DMS114 treated with DMSO at 0.1 percent for 48 hours (cell line): ENCODE results near the gene UBE2O.
"Not testable (repeated sequence)": the region's sequence is repeated elsewhere in the genome, so short reads cannot be mapped to it uniquely, and the experiment has no call there.

Experiments
- DNase-seq: peaks from one replicate; lab custom pipeline; 2025; ENCODE audit not compliant: unreplicated experiment; lab: John Stamatoyannopoulos, UW

The UBE2O gene

DNA sequence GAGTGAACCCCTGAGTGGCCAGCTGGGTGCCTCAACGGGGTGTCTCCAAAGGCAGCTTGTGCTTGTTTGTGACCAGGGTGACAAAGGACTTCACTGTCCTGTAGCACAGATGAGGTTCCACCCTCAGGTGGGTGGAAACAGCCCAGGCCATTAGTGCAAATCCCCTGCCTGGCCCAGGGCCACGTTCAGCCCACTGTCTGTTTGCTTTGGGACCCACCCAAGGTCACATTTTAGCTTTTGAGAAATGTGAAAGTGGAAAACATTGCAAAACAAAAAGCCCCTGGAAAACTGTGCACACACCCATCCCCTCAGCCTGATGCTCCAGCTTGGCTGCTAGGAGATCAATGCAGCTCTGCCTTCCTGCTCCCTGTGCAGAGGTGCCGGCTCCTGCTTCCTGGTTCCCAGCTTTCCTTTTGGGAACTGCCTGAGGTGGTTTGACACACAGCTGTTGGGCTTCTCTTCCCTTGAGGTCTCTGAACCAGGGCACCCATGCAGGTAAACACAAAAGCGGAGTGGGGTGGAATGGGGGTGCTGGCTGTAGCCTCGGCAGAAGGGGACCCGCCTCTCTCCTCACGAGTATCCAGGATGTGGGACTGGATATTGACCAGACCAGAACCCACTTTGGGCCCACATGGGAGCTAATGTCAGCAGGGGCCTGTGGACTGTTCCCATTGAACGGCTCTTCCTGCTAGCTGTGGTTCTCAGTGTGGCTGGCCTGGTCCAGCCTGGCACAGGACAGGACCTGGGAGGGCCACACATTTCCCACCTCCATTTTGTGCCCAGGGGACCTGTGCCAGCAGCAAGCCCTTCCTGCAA lies 76.4 kb downstream of the UBE2O start:
- DNase-seq = no peak

DNA sequence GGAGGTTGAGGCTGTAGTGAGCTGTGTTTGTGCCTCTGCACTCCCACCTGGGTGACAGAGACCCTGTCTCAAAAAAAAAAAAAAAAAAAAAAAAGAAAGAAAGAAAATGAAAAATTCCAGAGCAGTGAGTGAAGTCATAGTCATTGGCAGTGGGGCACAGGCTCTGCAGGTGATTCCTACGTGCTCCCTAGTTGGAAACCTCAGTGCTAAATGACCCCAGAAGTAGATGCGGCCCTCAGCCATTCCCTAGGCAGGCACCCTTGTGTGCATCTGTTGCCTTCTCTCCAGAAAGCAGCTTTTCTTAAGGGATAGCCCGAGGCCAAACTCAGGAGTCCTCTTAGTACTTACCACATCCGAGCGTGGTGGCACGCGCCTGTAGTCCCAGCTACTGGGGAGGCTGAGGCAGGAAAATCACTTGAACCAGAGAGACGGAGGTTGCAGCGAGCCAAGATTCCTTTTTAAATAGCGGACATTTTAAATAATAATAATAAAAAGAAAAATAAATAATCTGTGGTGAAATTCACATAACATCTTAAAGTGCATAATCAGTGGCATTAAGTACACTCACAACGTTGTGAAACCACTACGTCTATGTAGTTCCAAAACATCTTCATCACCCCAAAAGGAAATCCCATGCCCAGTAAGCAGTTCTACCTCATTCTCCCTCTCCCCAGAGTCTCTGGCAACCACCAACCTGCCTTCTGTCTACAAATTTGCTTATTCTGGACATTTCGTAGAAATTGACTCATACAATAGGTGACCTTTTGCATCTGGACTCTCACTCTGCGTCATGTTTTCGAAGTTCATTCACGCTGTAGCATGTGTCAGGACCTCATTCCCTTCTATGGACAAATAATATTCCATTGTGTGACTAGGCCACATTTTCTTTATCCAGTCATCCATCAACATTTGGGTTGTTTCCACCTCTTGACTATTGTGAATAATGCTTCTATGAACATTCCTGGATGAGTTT lies 81.0 kb downstream of the UBE2O start:
- DNase-seq = no peak

DNA sequence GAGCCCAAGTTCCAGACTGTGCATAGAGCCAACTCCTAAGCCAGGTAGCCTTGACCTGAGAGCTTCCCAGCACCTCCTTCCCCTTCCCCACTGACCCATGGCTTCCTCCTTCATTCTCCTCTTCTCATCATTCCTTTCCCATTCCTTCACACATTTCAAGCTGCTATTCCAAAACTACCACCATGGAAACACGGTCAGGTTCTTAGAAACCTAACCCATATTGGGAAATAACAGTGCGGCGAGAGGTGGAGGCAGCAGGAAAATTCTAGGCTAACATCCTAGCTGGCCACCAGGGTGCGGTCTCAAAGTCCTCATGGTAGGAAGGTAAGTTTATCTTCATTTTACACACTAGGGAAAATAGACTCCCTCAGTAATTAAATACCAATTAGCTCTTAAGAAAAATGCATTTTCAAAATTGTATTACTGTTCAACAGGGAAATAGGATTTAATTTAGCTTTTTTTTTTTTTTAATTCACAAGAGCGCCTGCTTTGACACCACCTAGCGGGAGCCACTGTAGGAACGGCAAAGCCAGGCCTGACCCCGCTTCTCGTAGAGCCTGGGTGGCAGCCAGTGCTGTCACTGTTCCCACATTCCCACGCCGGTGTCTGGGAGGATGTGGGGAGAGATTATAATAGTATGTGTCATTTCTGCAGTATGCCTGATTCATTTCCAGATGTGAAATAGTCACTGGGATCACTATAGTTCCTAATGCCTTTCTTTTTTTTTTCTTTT lies 82.5 kb downstream of the UBE2O start:
- DNase-seq = no peak

DNA sequence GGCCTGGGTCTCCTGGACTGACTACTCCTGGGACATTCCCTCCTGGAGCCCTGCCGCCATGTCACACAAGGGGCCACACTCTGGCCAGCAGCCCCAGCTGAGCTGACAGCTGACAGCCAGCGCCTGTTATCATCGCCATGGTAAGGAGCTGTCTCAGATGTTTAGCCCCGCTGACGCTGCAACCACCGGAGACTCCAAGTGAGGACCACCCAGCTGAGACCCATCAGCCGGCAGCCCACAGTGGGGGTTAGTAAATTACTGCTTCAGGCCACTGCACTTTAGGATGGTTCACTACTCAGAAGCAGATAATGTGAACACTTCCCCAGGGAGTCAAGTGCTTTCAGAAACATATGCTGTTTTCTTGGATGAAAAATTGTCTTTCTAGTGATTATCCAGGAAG lies 83.1 kb downstream of the UBE2O start:
- no peak for DNase-seq

DNA sequence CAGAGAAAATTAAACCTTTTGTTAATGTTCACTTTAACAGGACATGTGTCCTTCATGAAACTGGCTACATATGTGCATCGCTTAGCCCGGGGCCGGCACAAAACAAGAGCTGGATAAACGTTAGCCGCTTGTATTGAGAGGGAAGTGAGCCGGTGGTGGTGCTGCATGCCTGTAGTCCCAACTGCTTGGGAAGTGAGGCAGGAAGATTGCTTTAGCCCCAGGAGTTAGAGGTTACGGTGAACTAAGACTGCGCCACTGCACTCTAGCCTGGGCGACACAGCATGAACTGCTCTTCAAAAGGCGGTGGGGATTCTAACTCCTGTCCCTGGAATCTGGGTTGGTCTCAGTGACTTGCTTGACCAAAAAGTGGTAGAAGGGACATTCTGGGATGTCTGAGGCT lies 83.6 kb downstream of the UBE2O start:
- DNase-seq = no peak

DNA sequence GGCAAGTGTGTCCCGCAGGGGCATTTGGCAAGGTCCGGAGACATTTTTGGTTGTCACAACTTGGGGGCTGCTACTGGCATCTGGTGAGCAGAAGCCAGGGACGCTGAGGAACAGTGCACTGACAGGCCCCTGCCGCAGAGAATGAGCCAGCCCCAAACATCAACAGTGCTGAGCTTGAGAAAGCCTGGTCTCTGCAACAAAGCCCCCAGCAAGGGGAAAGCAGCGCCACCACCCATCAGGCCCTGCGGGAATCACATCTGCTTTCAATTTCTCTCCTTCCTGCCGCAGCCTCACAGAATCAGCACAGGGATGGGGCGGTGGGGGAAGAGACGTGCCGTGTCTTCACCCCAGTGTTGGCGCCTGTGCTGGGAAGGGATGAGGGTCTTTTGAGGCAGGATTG lies 84.4 kb downstream of the UBE2O start:
- no peak for DNase-seq

DNA sequence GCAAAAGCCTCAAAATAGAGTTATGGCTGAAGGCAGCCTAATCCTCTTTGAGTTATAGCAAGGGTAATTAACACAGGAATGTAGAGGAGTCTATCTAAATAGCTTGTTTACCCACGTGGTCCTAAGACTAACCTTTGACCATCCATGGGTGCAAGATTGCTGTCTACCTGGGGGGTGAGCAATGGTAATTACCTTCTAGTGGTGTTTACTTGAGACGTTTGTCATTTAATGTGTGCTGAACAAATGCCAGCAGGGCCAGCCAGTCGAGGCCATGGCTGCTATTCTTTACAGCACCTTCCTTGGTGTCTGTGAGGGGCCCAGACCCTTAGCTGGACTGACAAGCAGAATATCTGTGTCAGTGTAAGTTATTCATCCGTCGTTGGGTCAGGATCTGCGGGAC lies 85.3 kb downstream of the UBE2O start:
- DNase-seq = no peak

DNA sequence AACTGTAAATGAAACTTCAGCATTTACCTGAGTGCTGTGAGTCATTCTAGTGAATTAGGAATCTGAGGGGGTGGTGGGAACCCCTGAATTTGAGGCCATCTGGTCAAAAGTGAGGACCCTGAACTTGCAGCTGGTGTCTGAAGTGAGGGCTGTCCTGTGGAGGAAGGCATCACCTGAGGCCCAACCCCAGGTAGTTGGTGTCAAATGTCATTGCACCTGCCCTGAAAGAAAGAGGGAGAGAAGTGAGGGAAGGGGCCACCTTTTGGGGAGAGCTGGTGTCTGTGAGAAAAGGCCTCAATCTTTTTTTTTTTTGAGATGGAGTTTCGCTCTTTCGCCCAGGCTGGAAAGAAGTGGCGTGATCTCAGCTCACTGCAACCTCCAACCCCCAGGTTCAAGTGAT lies 86.7 kb downstream of the UBE2O start:
- DNase-seq = no peak

DNA sequence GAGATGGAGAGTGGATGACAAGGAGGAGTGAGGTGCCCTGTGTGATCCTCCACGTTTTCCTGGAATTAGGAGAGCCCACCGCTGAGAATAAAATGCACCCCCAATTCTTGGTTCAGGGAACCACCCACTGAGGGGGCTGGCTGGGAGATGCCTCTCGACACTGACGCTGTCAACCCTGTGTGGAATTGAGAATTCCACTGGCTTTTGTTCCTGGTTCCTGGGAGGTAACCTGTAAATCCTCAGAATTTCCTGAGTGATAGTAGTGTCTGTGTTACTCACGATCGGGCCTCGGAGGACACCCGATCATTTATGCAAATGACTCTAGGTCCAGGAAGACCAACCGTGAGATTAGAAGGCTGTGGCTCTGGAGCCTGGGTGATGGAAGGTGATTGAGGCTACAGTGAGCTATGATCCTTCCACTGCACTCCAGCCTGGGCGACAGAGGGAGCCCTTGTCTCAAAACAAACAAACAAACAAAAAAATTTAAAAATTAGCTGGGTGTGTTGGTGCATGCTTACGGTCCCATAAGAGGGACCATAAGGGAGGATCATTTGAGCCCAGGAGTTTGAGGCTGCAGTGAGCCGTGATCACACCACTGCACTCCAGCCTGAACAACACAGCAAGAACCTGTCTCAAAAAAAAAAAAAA lies 87.6 kb downstream of the UBE2O start:
- DNase-seq = peak; percentile 10

DNA sequence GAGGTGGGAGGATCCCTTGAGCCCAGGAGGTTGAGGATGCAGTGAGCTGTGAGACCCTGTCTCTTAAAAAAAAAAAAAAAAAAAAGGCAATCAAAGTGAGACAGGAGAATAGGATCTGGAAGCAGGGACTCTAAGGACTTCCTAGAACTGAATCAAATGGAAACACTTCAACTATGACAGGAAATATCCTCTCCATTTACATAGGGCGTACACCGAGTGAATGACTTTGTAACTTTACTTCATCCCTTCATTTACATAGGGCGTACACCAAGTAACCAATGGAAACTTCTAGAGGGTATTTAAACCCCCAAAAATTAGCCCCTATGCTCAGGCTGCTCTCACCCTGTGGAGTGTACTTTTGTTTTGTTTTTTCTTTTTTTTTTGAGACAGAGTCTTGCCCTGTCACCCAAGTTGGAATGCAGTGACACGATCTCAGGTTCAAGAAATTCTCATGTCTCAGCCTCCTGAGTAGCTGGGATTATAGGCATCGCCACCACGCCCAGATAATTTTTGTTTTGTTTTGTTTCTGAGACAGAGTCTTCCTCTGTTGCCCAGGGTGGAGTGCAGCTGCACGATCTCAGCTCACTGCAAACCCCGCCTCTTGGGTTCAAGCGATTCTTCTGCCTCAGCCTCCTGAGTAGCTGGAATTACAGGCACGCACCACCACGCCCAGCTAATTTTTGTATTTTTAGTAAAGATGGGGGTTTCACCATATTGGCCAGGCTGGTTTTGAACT lies 89.7 kb downstream of the UBE2O start:
- DNase-seq = no peak

DNA sequence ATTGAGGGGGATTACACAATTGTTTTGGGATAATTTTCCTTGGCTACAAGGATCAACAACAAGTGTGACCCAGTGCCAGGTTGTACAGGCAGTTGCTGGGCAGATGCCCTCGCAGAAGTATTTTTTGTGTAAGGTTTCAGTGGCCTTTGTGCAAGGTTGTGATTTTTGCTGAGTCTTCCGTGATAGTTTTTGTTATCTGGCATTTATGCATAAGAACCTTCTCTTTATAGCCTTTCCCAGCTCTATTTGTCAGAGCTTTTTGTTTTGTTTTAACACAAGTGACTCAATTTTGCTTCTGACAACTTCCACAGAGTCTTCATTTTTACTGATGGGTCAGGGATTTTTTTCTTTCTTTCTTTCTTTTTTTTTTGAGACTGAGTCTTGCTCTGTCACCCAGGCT lies 92.5 kb downstream of the UBE2O start:
- no peak for DNase-seq

DNA sequence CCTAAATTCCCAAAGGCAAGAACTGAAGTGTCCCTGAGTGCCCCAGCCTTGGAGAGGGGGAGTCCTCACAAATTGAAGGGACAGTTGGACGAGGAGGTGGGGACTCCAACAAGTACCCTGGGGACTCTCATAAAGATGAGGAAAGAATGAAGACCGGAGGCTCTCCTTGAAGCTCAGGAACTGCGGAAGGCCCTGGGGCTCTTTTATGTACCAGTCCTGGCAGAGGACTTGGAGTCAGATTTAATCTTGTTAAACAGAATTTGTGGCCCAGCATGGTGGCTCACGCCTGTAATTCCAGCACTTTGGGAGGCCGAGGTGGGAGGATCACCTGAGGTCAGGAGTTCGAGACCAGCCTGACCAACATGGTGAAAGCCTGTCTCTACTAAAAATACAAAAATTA lies 93.2 kb downstream of the UBE2O start:
- DNase-seq = not testable (repeated sequence)

DNA sequence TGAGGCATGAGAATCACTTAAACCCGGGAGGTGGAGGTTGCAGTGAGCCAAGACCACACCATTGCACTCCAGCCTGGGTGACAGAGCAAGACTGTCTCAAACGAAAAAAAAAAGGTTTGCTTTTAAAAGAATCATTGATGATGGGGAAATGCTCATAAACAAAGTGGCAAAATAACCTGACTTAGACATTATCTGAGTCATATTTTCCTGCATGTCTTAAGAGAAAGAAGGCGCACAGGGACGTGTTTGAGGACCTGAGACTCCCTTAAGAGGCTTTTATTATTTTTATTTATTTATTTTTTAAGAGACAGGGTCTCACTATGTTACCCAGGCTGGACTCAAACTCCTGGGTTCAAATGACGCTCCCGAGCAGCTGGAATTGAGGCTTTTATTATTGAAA lies 93.6 kb downstream of the UBE2O start:
- DNase-seq = no peak

DNA sequence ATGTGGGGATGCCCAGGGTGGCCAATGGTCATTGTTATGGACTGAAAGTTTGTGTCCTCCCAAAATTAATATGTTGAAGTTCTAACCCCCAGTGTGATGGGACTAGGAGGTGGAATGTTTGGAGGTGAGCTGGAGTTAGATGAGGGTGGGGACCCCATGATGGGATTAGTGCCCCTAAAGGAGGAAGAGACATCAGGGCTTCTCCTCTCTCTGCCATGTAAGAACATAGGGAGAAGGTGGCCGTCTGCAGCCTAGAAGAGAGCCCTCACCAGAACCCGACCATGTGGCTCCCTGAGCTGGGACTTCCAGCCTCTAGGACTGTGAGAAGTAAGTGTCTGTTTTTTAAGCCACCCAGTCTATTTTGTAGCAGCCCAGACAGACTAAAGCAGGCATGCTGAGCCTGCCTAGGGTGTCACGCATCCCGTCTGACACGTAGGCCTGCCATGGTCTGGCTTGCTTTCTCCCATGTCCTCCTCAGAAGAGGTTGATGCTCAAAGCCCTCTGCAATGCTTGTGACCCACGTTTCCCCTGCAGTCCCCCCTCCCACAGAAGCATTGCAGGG lies 95.3 kb downstream of the UBE2O start:
- DNase-seq = no peak

DNA sequence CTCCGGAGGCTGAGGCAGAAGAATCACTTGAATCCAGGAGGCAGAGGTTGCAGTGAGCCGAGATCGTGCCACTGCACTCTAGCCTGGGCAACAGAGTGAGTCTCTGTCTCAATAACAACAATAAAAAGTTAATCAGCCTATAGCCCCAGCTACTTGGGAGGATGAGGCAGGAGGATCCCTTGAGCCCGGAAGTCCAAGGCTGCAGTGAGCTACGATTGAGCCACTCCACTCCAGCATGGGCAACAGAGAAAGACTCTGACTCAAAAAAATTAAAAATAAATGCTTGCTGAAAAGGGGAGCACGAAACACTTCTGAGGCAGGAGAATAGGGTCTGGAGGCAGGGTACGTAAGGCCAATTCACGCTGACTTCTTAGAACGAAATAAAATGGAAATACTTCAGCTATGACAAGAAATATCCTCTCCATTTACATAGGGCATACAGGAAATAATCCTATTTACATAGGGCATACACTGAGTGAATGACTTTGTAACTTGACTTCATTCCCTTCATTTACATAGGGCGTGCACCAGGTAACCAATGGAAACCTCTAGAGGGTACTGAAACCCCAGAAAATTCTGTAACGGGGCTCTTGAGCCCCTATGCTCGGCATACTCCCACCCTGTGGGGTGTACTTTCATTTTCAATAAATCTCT lies 96.0 kb downstream of the UBE2O start:
- no peak for DNase-seq

DNA sequence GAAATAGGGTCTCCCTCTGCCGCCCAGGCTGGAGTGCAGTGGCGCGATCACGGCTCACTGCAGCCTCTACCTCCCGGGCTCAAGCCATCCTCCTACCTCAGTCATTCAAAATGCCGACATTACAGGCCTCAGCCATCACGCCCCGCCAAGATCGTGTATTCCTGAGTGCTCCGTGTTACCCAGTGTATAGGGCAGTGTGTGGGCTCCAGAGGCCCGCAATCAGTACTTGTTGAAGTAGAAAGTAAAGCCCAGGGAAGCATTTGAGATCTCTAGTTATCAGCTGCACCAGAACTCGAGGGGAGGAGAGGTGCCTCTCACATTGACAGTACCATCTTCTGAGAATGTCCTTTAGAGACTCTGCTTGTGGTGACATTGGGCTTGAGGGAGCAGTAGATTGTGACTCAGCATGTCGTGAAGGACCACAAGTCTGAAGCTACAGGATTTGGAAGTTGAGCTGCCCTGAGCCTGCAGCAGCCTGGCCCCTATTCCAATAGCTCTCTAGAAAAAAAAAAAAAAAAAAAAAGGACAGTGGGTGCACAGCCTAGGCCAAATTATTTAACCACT lies 98.1 kb downstream of the UBE2O start:
- DNase-seq = peak; percentile 22

DNA sequence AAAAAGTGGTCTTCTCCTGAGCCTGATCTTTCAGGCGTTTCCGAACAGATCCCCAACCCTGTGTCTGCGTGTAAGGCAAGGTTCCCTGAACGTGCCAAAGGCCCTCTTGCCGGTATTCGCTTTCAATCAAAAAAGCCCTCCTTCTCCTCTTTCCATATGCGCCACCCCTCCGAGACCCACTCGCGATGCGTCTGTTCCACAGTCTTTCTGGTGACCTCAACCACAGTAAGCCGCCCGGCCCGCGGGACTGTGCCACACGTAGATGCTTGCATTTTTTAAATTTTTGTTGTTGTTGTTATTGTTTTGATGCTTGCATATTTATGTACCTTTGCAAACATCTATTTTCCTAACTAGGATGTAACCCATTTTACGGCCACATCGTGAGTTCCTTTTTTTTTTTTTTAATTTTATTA lies 98.6 kb downstream of the UBE2O start:
- DNase-seq = no peak

DNA sequence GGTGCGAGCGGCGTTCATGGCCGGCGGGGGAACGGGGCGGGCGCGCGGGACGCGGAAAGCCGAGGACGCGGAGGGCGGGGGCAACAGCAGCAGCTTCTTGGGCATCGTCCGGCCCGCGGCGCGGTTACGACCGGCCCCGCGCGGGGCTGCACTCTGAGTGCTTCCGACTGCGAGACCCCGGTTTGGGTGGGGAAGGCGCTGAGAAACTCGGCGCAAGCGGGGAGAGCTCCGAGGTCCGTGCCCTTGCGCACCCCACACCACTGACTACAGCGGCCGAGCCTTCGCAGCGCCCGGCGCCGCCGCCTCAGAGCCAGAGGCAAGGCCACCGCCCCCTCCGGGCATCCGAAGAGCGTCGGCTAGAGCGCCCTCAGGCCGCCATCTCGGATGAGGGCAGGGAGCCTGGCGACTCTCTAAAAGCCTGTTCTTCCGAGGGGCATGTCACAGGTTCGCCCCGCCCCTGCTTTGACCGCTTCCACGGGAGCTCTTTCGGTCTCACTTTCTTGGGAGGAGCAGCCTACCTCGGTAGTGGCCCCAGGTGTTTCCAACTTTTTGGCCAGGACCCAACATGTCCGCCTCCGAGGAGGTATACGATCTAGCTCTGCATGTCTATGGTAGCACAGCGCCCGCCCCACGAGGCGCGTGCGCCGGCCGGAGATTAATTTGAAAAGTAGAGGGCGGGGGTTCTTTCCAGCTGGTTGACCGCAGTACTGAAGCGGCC lies 99.2 kb downstream of the UBE2O start, which contains the start of gene PRPSAP1:
Gene PRPSAP1, minus strand, starts transcription at position 318 of the 718 bp plus-strand sequence. Its CDS starts 213 bp downstream, at position 105.
- DNase-seq = peak; percentile 80
